HEK293 (cell line): ENCODE measurements around the gene MUTYH.

ENCODE experiments used
- ATF2 ChIP-seq: fragments of 450-650 bp; formaldehyde crosslinking; IDR thresholded peaks from 2 replicates; pipeline ENCODE4 v1.5.1; 2016; ENCODE audit warnings: missing biosample characterization, missing genetic modification characterization, low read depth
- CTCF ChIP-seq: fragments of 450-650 bp; formaldehyde crosslinking; IDR thresholded peaks from 2 replicates; pipeline ENCODE4 v1.5.1; 2016; ENCODE audit warnings: missing biosample characterization, missing genetic modification characterization
- HOXA7 ChIP-seq: sonication (generic); formaldehyde crosslinking; IDR thresholded peaks from 2 replicates; pipeline ENCODE4 v1.8.1; 2022; ENCODE audit warnings: missing genetic modification reagents, borderline replicate concordance
- MZF1 ChIP-seq: fragments of 450-650 bp; formaldehyde crosslinking; IDR thresholded peaks from 2 replicates; pipeline ENCODE4 v1.5.1; 2017; ENCODE audit warnings: missing biosample characterization, missing genetic modification characterization, borderline replicate concordance
- PATZ1 ChIP-seq: fragments of 450-650 bp; formaldehyde crosslinking; IDR thresholded peaks from 2 replicates; pipeline ENCODE4 v1.5.1; 2016; ENCODE audit warnings: missing biosample characterization, missing genetic modification characterization
- REST ChIP-seq: fragments of 450-650 bp; formaldehyde crosslinking; IDR thresholded peaks from 2 replicates; pipeline ENCODE4 v1.5.1; 2016; ENCODE audit warnings: missing biosample characterization, missing genetic modification characterization
- TCF7L2 ChIP-seq: IDR thresholded peaks from 2 replicates; pipeline ENCODE4 v1.6.1; 2011; ENCODE audit warnings: low read depth, mild to moderate bottlenecking, inconsistent platforms, low read length, moderate library complexity, borderline replicate concordance
- YY1 ChIP-seq: fragments of 450-650 bp; formaldehyde crosslinking; IDR thresholded peaks from 2 replicates; pipeline ENCODE4 v1.5.1; 2018; ENCODE audit warnings: missing biosample characterization, missing genetic modification characterization
- ZFP69B ChIP-seq: fragments of 450-650 bp; formaldehyde crosslinking; IDR thresholded peaks from 2 replicates; pipeline ENCODE4 v1.5.1; 2016; ENCODE audit warnings: missing biosample characterization, missing genetic modification characterization
- ZNF280D ChIP-seq: fragments of 450-650 bp; formaldehyde crosslinking; IDR thresholded peaks from 2 replicates; pipeline ENCODE4 v1.5.1; 2016; ENCODE audit warnings: missing biosample characterization, missing genetic modification characterization
- ZNF292 ChIP-seq: fragments of 450-650 bp; formaldehyde crosslinking; IDR thresholded peaks from 2 replicates; pipeline ENCODE4 v1.5.1; 2016; ENCODE audit warnings: low read depth, missing biosample characterization, missing genetic modification characterization, borderline replicate concordance

- TF ChIP-seq MZF1 (peak; percentile 12; the same call in 1 of the 2 replicates), CTCF (tag by site-specific recombination) (no peak), TCF7L2 (no peak), ZNF280D (tag by site-specific recombination) (no peak), HOXA7 (CRISPR knock-in tag) (no peak), YY1 (tag by site-specific recombination) (peak; percentile 96), ZFP69B (tag by site-specific recombination) (peak; percentile 65; the same call in 1 of the 2 replicates), ATF2 (no peak), REST (tag by site-specific recombination) (peak; percentile 80), PATZ1 (tag by site-specific recombination) (peak; percentile 66), ZNF292 (tag by site-specific recombination) (no peak)
Observed at GRCh38 chr1:45339789-45340558, at the start of gene MUTYH, which contains the start of gene TOE1.
